ENCODE data around the gene FAM151B.
"Not testable (repeated sequence)": the region's sequence is repeated elsewhere in the genome, so short reads cannot be mapped to it uniquely, and the experiment has no call there.

Gene FAM151B

DNA sequence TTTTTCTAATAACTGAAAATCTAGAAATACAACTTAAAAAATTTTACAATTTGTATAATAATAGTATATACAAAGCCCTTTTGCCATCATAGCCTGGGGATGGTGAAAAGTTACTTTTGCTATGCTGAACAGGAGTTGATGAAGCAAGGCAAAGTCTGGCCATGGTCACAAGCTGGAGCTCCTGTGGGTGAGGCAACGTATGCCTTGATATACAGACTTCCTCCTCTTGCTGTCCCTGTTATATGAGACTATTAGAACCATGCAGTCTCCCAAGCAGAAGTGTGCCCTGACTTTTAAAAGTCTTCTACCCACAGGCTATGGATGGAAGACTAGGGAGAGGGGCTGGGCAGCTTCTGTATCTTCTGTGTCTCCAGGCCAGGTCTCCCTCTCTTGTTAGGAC is 15.7 kb downstream of the FAM151B start:
- no peak for DNase-seq (ENCODE audit: low read depth in 2 of 2)

GRCh38 chr5:80504833-80505232 is 16.9 kb downstream of the FAM151B start:
- no peak for DNase-seq (ENCODE audit: low read depth in 2 of 2)

DNA sequence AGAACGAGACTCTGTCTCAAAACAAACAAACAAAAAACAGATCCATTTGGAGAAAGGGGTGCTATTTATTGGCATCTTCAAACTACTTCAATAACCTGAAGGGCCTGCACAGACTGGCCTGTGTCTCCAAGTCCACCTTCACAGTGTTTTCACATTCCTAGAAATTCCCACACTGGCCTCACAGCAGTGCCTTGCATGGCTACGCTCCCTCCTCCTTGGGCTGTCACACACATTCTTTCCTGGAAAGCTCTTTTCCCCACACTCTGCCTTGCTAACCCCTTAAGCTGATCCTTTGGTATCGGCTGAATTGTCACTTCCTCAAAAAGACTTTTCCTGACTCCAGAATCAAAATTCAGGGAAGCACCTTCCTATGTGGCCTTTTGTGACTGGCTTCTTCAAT is 19.8 kb downstream of the FAM151B start:
- DNase-seq (ENCODE audit: low read depth in 2 of 2), result no peak

DNA sequence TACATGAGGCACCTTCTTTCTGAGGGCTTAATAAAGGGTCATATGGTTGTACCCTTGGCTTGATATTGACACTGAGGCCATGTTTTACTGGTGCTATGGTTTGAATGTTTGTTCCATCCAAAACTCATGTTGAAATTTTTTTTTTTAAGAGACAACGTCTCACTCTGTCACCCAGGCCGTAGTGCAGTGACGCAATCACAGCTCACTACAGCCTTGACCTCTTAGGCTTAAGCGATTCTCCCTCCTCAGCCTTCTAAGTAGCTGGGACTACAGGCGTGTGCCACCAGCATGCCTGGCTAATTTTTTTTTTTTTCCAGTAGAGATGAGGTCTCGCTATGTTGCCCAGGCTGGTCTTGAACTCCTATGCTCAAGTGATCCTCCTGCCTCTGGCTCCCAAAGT is 20.9 kb downstream of the FAM151B start:
- no peak for DNase-seq (ENCODE audit: low read depth in 2 of 2)

DNA sequence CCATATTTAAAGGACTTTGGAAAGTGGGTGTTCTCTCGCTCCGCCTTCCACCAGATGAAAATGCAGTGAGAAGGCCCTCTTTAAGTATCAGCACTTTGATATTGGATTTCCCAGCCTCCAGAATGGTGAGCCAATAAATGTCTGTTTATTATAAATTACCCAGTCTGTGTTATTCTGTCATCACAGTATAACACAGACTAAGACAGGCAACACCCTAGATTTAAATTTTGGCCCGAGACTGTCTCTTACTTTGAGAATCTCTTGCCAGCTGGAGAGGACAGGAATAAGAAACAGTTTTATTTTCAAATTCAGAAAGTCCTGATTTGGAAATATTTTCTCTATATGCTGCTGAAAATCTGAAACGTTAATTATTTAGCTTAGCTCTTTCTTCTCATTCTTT is 21.5 kb downstream of the FAM151B start:
- DNase-seq (ENCODE audit: low read depth in 2 of 2), result no peak

- DNase-seq (ENCODE audit: low read depth in 2 of 2), result peak; percentile 3 to 10
Measured at GRCh38 chr5:80516826-80517225, 28.9 kb downstream of the FAM151B start.

DNA sequence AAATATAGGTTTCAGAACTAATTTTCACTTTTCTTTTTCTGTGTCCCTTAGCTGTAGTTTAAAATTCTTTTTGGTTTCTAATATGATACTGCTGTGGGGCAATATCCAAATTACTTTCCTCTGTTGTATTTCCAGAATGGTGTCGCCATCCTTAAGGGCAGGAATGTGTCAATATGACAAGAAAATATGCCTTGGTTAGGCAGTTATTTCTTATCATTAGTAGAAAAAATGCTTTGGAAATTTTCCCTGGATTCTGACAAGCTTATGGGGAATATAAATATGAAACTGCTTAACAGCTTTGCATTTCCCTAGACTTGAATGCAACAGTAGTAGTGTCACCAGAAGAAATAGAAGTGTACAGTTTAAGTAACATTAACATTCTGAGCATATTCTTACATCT is 52.8 kb downstream of the FAM151B start:
- no peak for DNase-seq (ENCODE audit: low read depth in 2 of 2)

DNA sequence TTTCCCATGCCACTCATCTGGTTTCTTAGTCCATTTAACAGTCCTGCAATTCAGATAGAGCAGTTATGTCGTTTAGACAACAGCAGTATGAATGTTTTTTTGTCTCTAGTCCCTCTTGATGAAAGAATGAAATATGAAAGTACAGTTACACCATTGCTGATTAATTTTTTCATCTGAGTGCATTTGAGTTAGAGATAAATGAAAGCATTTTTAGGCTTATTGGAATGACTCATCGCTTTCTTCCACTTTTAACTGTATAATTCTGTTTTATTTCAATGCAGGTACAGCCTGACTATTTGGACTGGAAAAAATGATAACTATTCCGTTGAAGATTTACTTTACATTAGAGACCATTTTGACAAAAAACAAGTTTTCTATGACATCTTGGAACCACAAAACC is 53.5 kb downstream of the FAM151B start:
- DNase-seq (ENCODE audit: low read depth in 2 of 2), result no peak

- no peak for DNase-seq (ENCODE audit: low read depth in 2 of 2)
Measured at GRCh38 chr5:80554646-80555045, 66.7 kb downstream of the FAM151B start.

DNA sequence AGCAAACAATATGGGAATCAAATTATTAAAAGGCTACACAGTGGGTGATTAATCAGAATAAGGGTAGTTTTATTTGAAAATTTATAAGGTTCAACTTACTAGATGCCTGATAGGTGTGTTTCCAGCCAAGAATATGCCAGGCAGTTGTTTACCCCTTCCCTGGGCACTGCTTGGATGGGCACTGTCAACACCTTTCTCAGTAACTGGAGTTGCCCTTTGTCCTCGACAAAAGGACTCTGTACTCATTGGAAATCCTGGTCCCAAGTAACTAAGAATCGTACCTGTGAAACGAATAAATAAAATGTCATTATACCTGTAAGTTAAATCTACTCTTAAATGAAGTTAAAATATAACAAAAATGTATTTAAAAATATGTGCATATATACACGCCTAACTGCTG is 67.2 kb downstream of the FAM151B start:
- no peak for DNase-seq (ENCODE audit: low read depth in 2 of 2)

DNA sequence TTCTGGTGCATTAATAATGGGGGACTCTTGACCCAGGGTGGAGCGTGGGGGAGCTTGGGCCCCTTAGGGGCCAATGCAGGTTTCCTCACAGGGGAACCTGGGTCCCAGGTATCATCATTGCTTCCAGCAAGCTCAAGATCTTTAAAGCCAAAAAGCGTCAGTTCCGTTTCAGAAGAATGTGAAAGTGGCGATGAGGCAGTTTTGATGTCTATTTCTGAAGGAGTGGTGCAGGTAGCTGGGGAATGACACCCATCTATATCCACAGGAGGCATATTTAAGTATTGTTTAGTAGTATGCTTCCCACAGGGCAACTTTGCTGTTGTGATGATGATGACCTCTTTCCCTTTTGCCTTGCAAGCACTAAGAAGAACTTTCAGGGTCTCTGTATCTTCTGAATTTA is 71.3 kb downstream of the FAM151B start:
- no peak for DNase-seq (ENCODE audit: low read depth in 2 of 2)

DNA sequence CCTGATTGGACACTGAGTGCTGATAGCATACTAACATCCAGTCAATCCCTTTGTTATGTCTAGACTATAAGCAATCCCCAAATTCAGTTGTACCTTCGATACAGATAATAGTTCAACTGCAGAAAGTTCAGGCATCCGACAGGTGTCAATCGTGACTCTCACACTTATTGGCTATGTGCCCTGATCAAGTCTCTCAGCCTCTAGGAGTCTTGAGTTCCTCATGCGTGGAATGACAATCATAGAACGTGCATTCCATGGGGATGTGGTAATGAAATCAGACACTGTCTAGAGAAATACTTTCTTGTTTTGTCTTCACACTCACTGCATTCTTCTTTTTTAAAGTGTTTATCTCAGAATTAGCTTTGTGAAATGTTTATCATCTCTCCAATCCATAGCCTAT is 77.4 kb downstream of the FAM151B start:
- DNase-seq (ENCODE audit: low read depth in 2 of 2), result no peak

DNA sequence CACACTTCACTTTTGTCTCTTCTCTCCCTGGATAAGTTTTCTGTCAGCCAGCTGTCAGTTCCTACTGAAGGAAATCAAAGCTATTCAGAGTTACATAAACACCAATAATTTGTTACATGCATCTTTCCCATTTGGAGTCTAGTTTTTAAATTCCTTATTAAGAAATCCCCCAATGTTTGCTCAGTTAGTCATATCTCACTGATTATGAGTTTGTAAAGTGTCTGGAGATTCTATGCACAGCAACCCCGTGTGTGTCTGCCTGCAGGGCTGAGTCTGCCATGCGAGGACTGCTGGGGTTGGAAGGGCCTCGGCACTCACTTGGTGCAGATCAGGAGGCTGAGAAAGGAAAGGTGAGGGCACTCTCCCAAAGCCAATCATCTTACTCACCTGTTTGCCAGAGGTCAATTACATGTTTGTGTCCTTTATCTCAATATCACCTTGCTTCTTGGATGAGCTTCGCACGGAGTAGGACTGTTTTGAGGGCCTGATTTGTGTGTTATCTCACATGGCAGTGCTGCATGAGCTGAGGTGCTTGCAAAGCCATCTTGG is 78.9 kb downstream of the FAM151B start:
- DNase-seq (ENCODE audit: low read depth in 2 of 2), result no peak

DNA sequence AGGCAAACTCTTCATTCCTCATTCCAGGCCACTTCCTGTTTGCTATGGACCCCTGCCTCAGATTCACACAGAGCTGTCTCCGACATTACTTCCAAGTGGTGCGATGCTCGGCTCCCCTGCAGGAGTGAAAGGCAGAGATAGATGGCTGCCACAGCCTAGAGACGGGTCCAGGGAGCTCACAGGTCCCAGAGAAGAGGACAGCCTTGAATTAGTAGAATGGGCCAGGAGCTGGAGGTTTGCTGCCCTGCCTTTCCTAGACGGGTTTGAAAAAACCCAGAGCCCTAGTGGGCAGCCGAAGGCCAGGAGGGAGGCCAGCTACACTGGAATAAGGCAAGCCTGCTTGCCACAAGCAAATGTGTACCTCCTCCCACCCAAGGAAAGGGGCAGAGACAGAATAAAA is 80.4 kb downstream of the FAM151B start:
- DNase-seq (ENCODE audit: low read depth in 2 of 2), result no peak

- DNase-seq (ENCODE audit: low read depth in 2 of 2), result no peak
Measured at GRCh38 chr5:80569086-80569960, 81.4 kb downstream of the FAM151B start.

DNA sequence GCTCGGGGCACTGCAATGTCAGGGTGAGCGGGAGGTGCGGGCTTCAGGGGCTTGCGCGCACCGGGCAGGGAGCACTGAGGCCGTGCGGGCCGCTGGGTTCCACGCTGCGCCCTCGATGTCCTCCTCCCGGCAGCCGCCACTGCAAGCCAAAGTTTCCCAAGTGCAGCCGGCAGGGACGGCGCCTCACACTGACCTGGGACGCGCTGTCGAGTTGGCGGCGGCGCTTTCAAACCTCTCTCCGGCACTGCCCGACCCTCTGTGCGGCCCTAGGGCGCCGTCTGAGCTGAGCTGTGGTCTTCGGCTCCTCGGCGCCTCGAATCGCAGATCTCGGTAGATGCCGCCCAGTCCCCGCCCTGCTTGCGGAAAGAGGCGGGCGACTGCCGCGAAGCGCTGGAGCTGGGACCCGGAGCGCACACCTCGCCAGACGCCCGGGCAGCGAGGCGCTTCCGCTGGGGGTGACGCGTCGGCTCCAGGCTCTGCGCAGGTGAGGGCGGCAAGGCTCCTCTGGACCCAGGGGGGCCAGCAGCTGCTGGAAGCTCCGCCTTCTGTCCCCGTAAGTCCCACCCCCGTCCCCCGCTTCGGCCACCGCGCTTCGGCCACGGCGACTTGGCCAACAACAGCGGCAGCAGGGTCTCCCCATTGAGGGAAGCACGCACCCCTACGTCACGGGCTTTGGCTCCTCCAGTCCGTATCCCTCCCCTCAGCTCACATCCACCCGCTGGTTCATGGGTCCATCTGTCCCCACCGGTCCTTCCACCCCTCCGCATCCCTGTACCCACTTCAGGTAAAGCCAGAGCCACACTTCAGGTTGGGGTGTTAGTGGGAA is 82.3 kb downstream of the FAM151B start, which contains the start of gene ANKRD34B:
Gene ANKRD34B, minus strand, starts transcription at position 320 of the 826 bp plus-strand sequence. CDS start 10,261 bp downstream, outside the sequence.
- no peak for DNase-seq (ENCODE audit: low read depth in 2 of 2)

GRCh38 chr5:80573062-80573461 is 85.2 kb downstream of the FAM151B start:
- DNase-seq (ENCODE audit: low read depth in 2 of 2), result no peak

DNA sequence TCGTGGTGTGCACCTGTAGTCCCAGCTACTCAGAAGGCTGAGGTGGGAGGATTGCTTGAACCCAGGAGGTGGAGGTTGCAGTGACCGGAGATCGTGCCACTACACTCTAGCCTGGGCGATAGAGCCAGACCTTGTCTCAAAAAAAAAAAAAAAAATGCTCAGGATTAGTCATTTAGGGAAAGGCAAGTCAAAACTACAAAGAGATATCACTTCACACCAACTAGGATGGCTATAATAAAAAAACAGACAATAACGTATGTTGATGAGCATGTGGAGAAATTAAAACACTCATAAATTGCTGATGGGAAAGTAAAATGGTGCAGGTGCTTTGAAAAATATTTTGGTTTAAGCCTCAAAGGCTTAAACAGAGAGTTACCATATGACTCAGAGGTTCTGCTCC is 88.5 kb downstream of the FAM151B start:
- DNase-seq (ENCODE audit: low read depth in 2 of 2), result no peak

DNA sequence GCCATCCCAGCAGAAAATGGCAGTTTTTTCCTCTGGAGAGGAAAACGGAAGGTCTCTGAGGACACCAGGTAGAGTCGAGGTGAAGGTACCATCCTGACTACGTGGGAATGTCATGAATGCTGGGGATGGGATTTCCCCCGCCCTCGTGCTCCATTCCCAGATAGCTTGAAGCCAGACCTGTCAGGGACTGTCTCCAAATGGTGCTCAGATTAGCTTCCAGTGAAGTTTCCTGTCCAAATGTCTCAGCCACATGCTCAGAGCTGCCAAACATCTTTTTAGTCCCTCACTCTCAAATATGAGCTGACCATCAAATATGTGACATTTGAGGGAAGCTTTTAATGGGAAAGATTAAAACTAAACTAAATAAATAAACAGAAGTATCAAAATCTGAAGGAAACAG is 89.8 kb downstream of the FAM151B start:
- DNase-seq (ENCODE audit: low read depth in 2 of 2), result no peak

- no peak for DNase-seq (ENCODE audit: low read depth in 2 of 2)
Measured at GRCh38 chr5:80579050-80579449, 91.2 kb downstream of the FAM151B start.

DNA sequence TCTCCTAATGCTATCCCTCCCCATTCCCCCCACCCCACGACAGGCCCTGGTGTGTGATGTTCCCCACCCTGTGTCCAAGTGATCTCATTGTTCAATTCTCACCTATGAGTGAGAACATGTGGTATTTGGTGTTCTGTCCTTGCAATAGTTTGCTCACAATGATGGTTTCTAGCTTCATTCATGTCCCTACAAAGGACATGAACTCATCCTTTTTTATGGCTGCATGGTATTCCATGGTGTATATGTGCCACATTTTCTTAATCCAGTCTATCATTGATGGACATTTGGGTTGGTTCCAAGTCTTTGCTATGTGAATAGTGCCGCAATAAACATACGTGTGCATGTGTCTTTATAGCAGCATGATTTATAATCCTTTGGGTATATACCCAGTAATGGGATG is 92.4 kb downstream of the FAM151B start:
- not testable (repeated sequence) for DNase-seq (ENCODE audit: low read depth in 2 of 2)

DNA sequence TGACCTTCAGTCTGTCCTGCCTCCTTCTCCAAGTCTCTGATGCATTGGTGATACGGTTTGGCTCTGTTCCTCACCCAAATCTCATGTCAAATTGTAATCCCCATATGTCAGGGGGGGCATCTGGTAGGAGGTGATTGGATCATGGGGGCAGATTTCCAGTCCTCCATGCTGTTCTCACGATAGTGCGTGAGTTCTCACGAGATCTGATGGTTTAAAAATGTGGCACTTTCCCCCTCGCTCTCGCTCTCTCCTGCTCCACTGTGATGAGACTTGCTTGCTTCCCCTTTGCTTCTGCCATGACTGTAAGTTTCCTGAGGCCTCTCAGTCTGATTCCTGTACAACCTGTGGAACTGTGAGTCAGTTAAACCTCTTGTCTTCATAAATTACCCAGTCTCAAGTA is 96.9 kb downstream of the FAM151B start:
- no peak for DNase-seq (ENCODE audit: low read depth in 2 of 2)

Data from fibroblast of skin of left quadriceps (primary cell).